Right lobe of liver (tissue), 4 donors: Measurements from ENCODE around the gene STK33.

Source experiments
- CTCF ChIP-seq, 4 donors: fragments of 200-600 bp in 3 of 4; fragments of 450-650 bp in 1 of 4; IDR thresholded peaks; one replicate each; pipeline versions ENCODE4 v1.5.1 to v1.8.0; 2016 to 2022; ENCODE audit warnings: antibody characterized with exemption in 4 of 4, mild to moderate bottlenecking in 2 of 4
- POLR2A ChIP-seq: fragments of 450-650 bp; IDR thresholded peaks from one replicate; pipeline ENCODE4 v1.6.1; 2017; ENCODE audit warnings: antibody characterized with exemption, mild to moderate bottlenecking
- donor health status: DM: no; HTN: no; CAD: no.
- donor health status: DM: no; HTN: no; CAD: no.
- donor health status: DM: no; HTN: yes; CAD: no.

GRCh38 chr11:8617063-8617462, 23.0 kb upstream of the STK33 start:
- TF ChIP-seq POLR2A (no peak), CTCF (IDR thresholded peaks at IDR 0.05) (no peak)
